GM19193 (cell line): Measurements from ENCODE around the gene TTLL6.

Experiments
- POLR2A ChIP-seq: IDR thresholded peaks from 4 replicates; pipeline ENCODE4 v1.6.1; 2011; ENCODE audit not compliant: insufficient read depth, insufficient read length; ENCODE audit errors: extremely low read depth

TTLL6 gene

DNA sequence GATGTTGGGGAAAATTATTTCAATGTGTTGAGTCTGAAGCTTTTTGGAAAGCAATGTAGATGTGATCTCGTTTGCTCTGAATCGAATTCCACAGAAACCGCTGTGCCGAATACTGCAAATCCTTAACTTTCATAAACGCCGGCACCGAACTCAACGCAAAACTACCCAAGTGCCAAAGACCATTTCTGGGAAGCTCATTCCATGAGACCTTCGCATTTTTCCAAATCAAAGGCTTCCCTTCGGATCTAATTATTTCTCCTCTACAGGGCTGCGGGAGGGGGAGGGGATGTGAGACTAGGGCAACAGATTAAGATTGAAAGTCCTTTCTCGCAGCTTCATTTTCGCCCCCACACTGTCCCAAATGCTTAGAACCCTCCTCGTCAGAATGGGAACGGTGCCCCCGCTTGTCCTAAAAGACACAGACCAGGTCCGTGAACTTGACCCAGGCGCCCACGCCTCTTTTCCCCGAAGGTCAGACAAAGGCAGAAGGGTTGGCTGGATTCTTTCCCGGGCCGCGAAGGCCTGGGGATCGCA, 98.7 kb downstream of the TTLL6 start:
- no peak for TF ChIP-seq POLR2A

DNA sequence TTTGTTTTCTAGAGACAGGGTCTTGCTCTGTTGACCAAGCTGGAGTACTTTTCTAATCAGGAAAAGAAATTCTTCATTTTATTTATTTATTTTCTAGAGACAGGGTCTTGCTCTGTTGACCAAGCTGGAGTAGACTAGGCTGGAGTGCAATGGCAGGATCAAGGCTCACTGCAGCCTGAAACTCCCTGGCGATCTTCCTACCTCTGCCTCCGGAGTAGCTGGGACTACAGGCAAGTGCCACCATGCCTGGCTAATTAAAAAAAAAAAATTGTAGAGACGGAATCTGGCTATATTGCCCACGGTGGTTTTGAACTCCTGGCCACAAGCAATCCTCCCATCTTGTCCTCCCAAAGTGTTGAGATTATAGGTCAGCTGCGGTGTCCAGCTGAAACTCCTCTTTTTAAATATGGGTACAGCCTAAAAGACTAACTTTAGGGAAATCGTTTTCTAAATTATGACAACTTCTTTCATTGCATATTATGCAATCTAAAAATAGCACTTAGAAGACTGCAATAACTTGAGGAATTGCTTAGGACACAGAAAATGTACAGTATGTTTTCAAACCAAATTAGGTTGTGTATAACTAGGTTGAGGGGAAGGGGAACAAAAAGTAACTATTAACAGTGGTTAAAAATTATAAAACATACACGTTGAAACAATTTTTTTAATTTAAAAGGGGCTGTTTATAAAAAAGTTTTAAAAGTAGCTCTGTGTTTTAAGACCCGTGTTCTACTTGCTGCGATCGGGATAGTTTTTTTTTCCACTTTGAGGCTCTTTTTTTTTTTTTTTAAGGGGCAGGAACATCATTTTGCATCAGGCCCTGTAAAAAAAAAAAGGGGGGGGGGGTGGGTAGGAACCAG, 99.4 kb downstream of the TTLL6 start:
- no peak for TF ChIP-seq POLR2A

DNA sequence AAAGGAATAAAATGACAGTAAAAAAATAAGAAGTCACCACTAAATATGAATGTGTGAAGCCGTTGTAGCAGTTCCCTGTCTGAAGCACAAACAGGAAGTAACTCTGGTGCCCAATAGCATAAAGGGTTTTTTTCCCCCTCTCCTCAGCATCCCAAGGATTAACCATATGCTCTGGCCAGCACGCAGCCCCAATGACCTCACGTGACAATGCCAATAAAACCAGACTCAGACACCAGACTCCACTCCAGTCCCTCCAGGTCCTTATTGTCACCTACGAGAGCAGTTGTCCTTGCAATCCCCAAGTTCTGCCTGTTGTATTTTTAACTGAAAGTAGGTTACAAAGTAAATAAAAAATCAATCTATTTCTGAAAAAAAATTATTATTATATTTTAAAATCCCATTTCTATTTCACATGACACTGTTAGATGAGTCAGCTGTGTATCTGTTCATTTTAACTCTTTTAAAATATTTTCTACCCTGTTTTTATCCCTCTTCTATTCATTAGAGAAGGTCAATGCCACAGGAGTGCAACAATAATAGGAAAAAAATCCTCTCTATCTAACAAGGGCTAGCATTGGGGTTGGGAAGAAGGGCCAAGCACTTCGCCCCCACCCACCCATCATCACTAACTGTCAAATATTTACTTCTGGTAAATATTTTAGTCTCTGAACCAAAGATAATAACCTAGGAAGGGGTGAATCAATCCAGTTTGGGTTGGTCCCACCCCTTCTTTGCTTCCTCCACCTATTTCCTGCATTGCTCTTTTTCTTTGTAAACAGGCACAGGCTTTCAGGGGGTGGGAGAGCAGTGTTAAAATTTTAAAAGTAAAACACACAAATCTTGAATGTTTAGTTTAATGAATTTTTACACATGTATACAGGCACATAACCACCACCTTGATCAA, 101.3 kb downstream of the TTLL6 start:
- no peak for TF ChIP-seq POLR2A
